HG02970 (cell line): ENCODE results near the gene SLC2A10.

Experiments used
- ATAC-seq: cut with Tn5 transposase; IDR thresholded peaks from one replicate; pipeline ENCODE4 v1.9.1; 2021; ENCODE audit warnings: mild to moderate bottlenecking, moderate library complexity, moderate number of reproducible peaks; ENCODE audit not compliant: unreplicated experiment, low FRiP score

SLC2A10 gene

DNA sequence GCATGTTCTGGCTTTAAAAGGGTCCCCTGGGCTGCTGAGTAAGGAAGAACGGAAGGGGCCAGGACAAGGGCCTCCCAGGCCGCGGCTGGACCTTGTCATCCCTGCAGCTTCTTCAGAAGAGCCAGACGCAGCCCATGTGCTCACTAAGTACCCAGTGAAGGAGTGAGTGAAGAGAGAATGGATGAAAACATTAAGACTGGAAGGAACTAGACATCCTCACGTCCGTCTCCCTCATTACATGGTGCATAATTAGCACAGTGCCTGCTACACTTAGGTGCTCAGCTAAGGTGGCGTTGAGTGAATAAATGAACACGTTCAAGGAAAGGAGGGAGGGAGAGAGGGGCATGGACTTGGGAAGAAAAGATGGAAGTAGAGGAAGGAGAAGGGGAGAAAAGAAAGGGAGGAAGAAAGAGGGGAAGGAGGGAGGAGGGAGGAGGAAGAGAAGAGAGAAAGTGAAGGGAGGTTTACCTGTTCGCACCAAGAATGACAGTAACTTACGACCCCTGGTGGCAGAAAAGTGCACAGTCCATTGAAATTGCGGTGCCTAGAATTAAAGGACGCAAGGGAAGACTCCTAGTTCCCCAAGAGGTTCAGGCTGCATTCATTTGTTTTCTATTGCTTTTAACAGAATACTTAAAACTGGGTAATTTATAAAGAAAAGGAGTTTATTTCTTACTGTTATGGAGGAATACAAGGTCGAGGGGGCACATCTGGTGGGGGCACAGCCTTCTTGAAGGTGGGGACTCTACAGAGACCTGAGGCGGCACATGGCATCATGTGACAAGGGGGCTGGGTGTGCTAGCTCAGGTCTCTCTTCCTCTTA is 28.2 kb upstream of the SLC2A10 start:
- no peak for ATAC-seq

GRCh38 chr20:46682063-46682821 is 27.2 kb upstream of the SLC2A10 start:
- ATAC-seq = no peak

DNA sequence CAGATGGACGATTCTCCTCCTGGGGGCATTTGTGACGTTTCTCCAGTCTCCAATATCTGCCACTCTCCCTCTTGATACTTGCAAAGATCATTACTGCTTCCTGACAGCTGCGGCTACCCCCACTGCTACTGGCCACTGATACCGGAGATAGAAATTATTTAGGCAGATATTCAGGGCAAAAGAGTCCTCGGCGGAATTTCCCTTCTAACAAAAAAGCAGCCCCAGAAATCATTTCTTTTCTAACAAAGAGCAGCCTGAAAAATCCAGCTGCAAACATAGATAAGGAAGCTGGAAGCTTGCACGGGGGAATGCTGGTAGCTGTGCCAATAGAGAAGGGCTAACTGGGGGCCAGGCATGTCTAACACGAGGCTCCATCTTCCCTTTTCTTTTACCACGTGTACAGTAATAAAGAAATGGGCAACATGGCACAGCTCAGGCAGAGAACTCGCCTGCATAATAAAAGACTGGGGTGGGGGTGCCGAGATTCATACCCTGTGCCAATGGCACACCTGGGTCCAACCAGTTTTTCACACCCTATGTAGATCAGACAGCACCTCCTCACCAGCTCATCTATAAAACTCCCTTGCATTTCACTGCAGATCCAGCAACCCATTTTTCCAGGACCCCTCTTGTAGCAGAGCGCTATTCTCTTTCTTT is 26.3 kb upstream of the SLC2A10 start:
- no peak for ATAC-seq

DNA sequence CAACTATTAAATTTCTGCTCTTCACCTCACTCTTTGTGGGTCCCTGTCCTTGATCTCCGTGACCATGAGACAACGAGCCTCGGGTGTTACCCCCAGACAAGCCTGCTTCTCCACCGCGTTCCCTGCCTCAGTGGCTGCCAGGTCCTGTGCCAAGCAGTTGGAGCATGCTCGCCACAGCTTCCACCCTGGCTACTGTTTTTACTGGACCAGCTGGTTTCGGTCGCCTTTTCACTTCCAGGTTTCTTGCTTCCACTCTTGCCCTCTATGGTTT is 25.8 kb upstream of the SLC2A10 start:
- no peak for ATAC-seq

- ATAC-seq = no peak
These were observed 25.3 kb upstream of the SLC2A10 start for GRCh38 chr20:46683939-46684750.

DNA sequence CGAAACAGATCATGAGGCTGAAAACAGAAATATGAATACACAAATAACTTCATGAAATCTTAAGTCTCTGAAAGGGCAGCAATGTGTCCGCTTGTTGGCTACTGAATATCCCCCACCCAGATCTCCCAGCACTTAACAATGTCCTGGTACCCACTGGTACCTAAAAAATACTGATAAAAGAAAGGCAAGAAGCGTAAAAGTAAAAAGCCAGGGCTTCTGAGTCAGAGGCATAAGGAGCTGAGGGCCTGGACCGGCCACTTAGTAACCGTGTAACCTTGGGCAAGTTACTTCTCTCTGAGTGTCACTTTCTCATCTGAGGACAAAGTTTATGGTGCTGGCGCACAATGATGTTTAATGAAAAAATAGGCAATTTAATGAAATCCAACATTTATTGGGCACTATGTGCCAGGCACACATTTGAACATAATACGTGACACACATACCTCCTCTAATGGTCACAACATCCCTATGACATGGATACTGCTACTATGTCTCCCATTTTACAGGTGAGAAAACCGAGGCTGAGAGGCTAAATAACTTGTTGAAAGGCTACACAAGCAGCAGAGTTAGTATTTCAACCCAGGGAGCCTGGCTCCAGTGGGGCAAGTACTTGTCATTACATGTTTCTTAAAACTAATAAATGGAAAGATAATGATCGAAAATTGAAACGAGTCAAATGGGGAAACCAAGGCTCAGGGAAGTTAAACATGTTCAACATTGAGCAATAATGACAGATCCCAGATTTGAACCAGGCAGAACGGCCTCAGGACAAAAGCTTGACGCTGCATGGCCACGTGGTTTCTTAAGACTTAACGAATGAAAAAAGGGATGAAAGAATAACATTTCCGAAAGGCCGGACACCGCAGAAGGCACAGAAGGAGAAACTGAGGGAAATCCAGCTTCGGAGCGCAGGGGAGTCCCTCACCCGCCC is 21.0 kb upstream of the SLC2A10 start:
- no peak for ATAC-seq

- ATAC-seq = peak; percentile 92
These were observed 20.2 kb upstream of the SLC2A10 start, which contains the start of gene TP53RK for GRCh38 chr20:46689082-46689753. TP53RK (minus strand) TSS chr20:46689444; CDS start chr20:46689414, 30 bp downstream.

DNA sequence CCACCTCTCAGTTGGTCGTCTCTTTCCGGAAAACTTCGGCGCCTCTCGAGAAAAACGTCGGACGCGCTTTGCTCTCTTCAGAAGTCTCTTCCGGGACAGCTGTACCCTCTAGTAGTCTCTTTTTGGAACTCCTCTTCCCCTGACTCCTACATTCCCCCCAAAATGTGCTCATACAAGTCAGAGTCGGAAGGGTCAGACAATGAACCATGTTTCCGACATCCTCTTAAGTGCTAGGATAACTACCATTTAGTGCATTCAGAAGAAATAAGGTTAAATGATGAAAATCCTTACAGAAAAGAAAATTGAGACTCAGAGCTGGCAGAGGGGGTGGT is 19.7 kb upstream of the SLC2A10 start:
- no peak for ATAC-seq

GRCh38 chr20:46690219-46691106 is 19.0 kb upstream of the SLC2A10 start:
- ATAC-seq = no peak

- no peak for ATAC-seq
These were observed 18.3 kb upstream of the SLC2A10 start for GRCh38 chr20:46691196-46691595.

- ATAC-seq = no peak
These were observed 15.0 kb upstream of the SLC2A10 start for GRCh38 chr20:46694484-46694883.

DNA sequence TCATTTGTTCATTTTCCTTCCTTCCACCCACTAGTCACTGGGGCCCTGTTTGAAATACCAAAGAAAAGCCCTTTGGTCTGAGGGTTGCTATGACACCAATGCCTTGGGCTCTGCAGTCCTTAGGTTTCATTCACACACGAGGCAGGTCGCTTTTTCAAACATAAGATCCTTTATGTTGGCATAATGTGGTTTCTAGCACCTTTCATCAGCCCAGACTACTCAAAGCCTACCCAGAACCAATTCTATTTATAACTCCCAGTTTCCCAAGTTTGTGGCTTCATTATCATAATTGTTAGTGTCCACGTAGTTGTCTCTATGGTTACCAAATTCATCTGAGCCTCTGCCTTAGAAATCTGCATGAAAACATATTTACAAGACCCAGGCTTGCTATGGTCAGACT is 13.6 kb upstream of the SLC2A10 start:
- ATAC-seq = no peak

- ATAC-seq = no peak
These were observed 12.6 kb upstream of the SLC2A10 start for GRCh38 chr20:46696791-46697279.

- no peak for ATAC-seq
These were observed 10.7 kb upstream of the SLC2A10 start for GRCh38 chr20:46698788-46699187.

GRCh38 chr20:46699651-46700359 is 9.6 kb upstream of the SLC2A10 start:
- no peak for ATAC-seq

- no peak for ATAC-seq
These were observed 9.0 kb upstream of the SLC2A10 start for GRCh38 chr20:46700481-46700880.

- no peak for ATAC-seq
These were observed 8.4 kb upstream of the SLC2A10 start for GRCh38 chr20:46701057-46701456.
